Spleen (tissue), 7 donors: Measurements from ENCODE around the gene CCDC74A.

Experiments
- POLR2A ChIP-seq, 3 donors: fragments of 450-650 bp; IDR thresholded peaks; one replicate each; pipeline ENCODE4 v1.5.1; 2017; ENCODE audit warnings: antibody characterized with exemption in 3 of 3, mild to moderate bottlenecking in 1 of 3
- POLR2AphosphoS5 ChIP-seq, 3 donors: sonication (generic); formaldehyde crosslinking; IDR thresholded peaks; one replicate each; pipeline ENCODE4 v1.5.1; 2017; ENCODE audit warnings: antibody characterized with exemption in 3 of 3
- TF ChIP-seq, protein P1 (sequence below), 11 experiments: fragments of 200-600 bp in 7 of 11; fragments of 450-650 bp in 4 of 11; sonication (generic) in 4 of 11; IDR thresholded peaks in 8 of 11; conservative IDR thresholded peaks in 3 of 11; 1 replicate in 7 of 11; 2 replicates in 4 of 11; pipeline versions ENCODE4 v1.4.0 to v1.8.0; 2016 to 2021; ENCODE audit warnings: antibody characterized with exemption in 11 of 11, inconsistent platforms in 4 of 11, mild to moderate bottlenecking in 1 of 11
- donor health status: DM: no; HTN: no; CAD: no; lungs with moderate emphysema.
- donor health status: DM: no; HTN: no; CAD: no.
- donor health status: DM: no; HTN: no; CAD: no.

DNA sequence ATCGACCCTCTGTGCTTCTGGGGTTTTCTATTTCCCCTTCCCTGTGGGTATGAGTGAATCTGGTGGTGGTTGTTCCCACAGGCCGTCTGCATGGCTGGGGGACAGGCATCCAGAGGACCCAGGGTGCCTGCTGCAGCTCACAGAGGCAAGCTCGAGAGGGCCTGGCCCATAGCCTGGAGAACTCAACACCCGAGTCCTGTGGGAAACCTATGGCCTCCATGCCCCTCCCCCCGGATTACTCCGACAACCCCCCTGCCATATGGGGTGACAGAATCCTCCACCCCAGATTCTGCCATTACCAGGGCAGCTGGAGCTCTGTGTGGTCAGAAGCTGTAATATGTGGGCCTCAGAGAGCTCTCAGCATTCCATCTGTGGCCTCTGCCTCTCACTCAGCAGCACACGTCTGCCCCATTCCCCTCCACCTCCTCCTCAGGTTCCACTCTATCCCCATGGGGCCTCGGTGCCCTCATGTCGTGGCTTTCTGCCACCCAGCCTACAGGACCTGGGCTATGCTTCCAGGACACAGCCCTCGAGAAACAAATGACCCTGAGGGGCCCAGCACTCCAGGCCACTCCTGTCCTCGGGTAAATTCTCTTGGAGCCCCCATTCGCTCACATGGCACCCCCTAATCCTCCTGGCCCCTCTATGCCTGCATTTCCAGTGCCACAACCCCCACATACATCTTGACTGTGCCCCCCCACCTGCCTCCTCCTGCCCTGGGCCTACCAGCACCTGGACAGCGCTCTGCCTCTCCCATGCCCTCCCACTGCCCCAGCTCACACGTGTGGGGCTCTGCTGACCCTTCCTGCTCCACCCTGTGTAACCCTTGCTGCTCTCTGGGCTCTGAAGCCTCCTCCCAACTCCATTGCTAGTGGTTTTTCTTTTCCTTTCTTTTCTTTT is 39.1 kb upstream of the CCDC74A start:
- TF ChIP-seq, protein P1, sequence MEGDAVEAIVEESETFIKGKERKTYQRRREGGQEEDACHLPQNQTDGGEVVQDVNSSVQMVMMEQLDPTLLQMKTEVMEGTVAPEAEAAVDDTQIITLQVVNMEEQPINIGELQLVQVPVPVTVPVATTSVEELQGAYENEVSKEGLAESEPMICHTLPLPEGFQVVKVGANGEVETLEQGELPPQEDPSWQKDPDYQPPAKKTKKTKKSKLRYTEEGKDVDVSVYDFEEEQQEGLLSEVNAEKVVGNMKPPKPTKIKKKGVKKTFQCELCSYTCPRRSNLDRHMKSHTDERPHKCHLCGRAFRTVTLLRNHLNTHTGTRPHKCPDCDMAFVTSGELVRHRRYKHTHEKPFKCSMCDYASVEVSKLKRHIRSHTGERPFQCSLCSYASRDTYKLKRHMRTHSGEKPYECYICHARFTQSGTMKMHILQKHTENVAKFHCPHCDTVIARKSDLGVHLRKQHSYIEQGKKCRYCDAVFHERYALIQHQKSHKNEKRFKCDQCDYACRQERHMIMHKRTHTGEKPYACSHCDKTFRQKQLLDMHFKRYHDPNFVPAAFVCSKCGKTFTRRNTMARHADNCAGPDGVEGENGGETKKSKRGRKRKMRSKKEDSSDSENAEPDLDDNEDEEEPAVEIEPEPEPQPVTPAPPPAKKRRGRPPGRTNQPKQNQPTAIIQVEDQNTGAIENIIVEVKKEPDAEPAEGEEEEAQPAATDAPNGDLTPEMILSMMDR (IDR thresholded peaks at IDR 0.05 in 8 of 11, conservative IDR thresholded peaks at IDR 0.05 in 3 of 11): no peak
- no peak for TF ChIP-seq POLR2AphosphoS5 (IDR thresholded peaks at IDR 0.05)
- TF ChIP-seq POLR2A (IDR thresholded peaks at IDR 0.05): no peak
